Measurements from ENCODE around the gene ZFP42.
"Not testable (repeated sequence)": the region's sequence is repeated elsewhere in the genome, so short reads cannot be mapped to it uniquely, and the experiment has no call there.

The ZFP42 gene

DNA sequence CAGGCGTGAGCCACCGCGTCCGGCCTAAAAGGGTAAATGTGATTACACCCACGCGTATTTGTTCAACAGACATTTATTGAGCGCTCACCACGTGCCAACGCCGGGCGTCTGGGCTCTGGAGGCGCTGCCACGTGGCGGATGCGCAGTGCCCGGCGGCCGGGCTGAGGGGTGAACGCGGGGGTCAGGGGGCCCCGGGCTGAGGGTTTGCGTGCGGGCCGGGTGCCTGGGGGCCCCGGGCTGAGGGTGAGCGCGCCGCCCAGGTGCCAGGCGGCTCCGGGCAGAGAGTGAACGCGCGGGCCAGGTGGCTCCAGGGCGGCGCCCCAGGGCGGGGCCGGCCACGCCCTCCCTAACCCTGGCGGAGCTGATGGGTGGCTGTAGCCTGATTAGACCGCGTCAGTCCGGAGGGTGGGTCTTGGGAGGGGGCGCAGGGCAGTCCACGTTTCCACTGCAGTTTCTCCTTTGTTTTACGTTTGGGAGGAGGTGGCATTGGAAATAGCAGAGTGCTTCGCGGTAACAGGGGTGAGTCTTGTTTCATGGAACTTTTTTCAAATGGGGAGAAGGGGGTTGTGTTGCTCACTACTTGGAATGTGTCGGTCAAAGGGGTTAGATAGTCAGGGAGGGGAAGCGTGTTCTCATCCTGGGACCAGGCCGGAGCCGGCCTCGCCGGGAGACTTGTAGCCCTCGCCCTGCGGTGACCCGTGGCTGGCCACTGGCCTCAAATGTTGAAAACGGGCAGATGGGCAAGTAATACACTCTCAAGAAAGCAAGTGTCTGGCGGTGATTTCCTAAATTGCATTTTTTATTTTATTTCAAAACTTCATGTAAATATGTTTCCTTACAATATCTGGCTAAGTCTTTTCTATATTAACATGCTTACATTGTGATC lies at the start of gene ZFP42:
TSS of gene ZFP42 (plus strand) at position 450 of the 886 bp plus-strand sequence. CDS start 7,037 bp downstream, outside the sequence.
- DNase-seq, result no peak

DNA sequence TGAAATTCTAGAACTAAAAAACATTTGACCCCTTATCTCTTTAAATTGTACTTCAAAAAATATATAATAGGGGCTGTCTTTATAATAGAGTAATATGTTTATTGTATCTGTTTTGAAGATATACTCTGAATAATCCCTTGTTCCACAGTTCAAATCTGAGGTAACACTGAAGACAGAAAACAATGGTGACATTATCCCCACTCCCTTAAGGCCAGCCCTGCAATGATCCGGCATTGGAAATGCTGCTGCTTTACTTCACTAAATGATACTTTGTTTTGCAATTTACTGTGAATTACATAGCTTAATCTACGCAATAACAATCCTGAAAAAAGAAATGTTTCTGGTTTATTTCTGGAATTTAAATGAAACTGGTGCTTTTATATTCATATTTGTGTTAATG lies 34.4 kb upstream of the ZFP42 start:
- no peak for DNase-seq

DNA sequence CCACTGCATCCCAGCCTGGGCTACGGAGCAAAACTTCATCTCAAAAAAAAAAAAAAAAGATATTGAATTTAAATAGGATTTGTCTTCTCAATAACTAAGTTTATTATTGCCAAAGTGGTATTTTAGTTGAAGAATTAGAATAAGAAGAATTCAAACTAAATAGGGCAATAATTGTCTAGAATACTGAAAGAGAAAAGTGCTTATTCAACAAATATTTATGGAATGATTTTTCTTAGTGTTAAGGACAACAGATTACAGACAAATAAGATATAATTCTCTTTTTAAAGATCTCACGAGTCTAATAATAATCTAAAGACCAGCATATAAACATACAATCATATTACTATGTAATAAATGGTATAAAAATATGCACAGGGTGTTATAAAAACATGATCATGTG lies 33.6 kb upstream of the ZFP42 start:
- no peak for DNase-seq

DNA sequence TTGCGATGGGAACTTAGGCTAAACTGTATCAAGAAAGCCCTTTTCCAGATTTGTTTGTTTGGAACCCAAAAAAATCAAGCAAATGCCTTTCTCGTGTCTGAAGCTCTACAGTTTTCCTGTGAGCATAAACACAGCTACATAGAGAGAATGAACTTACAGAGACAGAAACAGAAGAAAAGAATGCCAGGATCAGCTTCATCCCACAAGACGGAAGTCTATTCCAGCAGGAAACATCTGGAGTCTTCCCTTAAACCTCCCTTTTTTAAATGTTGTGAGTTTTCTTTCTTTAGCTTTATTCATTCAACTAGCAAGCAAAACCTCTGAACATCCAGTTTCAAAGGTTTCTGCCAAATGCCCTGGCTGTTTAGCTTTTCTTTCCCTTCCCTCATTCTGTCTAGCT lies 32.6 kb upstream of the ZFP42 start:
- no peak for DNase-seq

DNA sequence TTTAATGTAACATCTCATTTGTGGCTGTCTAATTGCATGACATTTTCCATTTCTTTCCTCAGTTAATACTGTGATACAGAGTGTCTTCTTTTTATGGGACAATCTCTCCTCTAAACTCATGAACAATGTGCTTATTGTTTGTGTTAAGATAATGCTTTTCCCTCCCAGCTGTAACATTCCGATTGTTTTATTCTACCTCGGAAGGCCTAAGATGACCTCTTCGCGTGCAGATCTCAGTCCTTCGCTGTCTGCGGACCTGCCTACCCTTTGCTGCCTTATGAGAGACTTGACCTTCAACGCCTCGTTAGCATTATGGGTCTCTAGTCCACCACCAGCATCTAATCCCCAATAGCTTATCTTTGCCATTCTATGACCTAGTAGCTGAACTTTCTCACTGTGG lies 29.8 kb upstream of the ZFP42 start:
- DNase-seq, result no peak

DNA sequence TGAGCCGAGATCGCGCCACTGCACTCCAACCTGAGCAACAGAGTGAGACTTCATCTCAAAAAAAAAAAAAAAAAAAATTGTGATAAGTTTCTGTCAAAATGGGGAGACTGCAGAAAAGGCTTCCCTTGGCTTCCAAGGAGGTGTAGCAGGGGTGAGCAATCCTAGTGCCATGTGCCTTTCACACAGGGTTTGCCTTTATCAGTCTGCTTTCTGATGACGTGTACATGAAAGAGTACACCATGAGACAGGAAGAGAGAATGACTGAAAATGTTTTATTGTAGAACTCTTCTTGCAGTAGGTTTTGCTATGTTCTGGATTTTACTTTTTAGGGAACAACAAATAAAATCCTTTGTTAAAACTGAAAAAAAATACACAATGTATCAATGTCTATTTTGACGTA lies 23.4 kb upstream of the ZFP42 start:
- no peak for DNase-seq

DNA sequence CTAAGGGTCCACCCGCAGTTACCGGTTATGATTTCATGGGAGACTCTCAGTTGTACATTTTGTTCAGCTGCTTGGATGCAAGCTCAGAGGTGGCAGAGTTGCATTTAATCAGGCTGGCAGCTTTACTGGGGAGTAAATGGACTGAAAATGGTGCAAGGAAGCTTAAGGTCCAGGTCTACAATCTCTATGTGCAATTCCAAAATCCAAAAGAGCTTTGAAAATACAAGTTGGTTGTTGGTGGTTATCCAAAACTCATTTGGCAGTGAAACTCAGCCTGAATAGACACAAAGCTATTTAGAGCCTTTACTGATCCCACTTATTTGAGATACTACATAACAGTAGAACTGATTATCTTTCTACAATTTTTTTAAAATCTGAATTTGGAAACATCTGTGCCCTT lies 11.8 kb upstream of the ZFP42 start:
- no peak for DNase-seq

DNA sequence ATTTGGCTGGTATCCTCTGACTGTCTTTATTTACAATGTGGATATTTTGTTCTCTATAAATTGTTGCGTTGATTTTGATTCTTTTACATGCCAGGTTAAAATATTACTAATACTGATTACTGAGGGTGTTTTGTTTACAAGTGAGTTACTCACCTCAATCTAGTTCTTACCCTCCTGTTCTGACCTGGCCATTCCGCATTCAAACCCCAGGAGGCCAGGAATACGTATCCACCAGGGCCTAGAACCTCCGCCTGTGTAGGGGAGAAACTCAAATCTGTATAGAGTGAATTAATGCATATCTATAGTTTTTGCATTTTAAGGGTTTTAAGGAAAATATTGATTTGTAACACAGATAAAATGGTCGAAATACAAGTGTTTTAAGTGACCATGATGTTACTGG lies 2.6 kb upstream of the ZFP42 start:
- DNase-seq, result no peak

DNA sequence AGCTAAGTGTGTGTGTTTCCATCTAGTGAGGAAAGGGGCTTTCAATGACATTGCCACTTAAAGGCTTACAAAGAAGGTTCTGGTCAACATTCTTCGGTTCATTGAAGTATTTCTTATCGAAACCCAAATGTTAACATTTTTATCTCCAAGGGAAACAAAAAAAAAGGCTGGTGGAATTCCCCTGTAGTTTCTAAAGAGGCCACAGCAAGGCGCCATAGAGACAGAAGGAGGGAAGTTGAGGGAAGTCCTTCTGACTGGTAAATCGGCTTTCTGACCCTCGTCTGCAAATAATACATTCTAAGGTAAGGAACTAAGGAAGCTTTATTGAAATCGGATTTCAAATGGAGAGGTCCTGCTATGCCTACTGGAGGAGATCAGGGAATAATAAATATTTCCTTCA lies 1.7 kb upstream of the ZFP42 start:
- no peak for DNase-seq

DNA sequence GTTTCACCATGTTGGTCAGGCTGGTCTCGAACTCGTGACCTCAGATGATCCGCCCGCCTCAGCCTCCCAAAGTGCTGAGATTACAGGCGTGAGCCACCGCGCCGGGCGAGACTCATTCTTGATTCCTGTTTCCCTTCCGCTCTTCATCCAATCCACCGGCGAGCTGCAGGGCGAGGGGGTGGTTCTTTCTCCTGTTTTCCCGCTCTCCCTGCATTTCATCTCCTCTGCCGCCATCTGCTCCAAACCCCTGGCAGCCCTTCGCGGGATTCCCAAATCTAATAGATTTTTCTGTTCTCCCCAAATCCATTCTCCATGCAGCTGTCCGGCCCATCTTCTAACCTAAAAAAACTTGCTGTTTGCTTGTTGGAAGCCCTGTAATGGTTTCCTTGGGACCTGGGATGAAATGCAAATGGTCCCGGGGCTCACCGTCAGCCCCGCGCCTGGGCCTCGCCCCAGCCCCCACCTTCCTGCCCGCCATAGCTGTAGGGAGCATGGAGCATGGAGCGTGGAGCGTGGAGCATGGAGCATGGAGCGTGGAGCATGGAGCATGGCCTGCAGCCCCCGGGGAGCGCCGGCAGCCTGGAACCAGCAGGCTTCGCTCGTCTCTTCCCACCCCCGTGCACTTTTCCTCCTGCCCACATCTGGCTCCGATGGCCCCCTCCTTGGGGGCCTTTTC lies 1.1 kb downstream of the ZFP42 start:
- DNase-seq, result no peak

DNA sequence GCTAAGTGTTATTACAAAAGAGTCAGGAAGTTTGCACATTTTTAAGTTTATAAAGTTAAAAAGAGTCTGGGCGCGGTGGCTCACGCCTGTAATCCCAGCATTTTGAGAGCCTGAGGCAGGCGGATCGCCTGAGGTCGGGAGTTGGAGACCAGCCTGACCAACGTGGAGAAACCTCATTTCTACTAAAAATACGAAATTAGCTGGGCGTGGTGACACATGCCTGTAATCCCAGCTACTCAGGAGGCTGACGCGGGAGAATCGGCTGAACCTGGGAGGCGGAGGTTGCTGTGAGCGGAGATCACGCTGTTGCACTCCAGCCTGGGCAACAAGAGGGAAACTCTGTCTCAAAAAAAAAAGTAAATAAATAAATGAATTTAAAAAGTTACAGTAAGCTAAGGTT lies 2.4 kb downstream of the ZFP42 start:
- DNase-seq, result not testable (repeated sequence)

DNA sequence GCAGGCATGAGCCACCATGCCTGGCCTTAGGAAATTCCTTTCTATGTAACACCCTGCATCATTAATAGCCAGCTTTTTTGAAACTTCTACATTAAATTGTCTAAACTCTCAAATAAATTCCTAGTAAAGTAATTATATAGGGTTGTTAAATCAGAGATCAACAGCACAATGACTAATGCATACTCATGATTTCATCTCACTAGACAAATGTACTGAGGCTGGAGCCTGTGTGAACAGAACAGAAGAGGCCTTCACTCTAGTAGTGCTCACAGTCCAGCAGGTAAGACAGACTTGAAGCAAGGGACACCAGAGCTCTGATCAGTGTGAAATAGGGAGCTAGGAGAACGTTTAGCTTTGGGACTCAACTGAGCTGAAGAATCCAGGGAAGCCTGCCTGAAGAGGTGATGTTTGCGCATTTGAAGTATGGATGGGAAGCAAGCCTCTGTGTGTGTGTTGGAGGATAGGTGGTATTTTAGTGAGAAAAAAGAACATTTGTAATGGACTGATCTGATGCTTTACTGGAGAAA lies 3.9 kb downstream of the ZFP42 start:
- no peak for DNase-seq

DNA sequence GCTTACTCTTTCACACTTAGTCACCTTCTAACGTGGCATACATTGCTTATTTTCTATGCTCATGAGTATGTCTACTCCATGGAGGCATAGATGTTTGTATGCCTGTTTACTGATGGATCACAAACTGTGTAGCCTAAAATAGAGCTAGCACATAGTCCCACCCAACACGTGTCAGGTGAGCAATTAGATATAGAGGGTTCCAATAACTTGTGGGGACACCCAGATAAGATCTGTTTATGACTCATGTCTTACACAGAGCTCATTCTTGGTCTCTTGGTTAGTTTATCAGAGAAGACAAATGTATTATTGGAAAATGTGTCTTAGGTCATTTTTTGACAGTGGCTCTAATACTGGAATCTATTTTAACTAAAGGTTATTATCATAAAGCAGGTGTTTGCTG lies 6.8 kb downstream of the ZFP42 start:
- DNase-seq, result no peak

DNA sequence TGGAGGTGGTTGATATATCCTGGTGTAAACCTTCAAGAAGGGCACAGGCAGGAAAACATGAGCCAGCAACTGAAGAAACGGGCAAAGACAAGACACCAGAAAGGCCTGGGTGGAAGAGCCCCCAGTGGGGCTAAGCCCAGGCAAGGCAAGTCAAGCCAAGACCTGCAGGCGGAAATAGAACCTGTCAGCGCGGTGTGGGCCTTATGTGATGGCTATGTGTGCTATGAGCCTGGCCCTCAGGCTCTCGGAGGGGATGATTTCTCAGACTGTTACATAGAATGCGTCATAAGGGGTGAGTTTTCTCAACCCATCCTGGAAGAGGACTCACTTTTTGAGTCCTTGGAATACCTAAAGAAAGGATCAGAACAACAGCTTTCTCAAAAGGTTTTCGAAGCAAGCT lies 7.2 kb downstream of the ZFP42 start:
- no peak for DNase-seq

DNA sequence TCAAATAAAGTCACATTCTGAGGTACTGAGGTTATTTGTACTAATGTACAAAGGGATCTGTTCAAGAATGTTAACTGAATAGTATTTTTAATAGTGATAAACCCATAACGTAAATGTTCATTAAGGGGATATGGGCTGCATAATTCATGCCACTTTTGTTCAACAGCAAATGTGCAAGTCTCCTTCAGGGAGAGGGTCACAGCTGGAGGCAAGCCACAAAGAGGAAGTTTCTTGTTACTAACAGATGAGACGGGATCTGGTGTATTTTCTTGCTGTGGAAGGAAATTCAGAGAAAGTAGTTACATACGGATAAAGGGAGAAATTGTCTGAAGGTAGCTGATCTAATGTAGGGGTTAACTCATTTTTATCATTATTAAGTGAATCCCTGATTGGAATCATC lies 10.0 kb downstream of the ZFP42 start:
- DNase-seq, result no peak

DNA sequence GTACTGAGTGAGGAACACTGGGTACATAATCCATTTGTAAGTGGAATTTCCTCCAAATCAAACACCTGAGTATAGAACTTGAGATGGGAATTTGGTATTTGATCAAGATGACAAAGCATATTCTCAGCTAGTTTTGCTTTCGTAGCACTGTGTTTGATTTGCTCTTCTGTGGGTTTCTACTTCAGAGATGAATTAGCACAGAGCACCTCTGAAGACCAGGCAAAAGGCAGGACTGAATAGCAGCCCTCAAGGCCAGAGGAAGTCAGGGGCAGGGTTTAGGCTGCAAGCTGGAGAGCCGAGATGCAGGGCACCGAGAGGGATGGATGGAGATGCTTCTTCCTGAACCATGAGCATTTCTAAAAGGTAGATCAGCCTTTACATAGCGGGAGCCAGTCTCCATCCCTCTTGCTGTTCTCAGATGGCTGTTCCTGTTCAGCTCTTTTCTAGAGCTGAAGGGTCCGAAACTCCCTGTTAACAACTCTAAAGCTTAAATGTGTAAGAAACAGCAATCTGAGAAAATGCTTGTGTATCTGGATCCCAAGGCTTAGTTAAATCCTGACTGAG lies 10.8 kb downstream of the ZFP42 start:
- DNase-seq, result no peak

DNA sequence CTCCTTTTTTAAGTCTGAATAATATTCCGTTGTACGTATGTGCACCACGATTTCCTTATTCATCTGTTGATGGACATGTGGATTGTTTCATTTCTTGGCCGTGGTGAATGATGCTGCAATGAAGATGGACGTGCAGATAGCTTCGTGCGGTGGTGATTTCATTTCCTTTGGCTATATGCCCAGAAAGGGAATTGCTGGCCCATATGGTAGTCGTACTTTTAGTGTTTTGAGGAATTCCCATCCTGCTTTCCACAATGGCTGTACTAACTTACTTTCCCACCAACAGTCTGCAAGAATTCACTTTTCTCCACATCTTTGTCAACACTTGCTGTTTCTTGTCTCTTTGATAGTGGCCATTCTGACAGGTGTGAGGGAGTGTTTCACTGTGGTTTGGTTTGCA lies 12.8 kb downstream of the ZFP42 start:
- DNase-seq, result no peak

DNA sequence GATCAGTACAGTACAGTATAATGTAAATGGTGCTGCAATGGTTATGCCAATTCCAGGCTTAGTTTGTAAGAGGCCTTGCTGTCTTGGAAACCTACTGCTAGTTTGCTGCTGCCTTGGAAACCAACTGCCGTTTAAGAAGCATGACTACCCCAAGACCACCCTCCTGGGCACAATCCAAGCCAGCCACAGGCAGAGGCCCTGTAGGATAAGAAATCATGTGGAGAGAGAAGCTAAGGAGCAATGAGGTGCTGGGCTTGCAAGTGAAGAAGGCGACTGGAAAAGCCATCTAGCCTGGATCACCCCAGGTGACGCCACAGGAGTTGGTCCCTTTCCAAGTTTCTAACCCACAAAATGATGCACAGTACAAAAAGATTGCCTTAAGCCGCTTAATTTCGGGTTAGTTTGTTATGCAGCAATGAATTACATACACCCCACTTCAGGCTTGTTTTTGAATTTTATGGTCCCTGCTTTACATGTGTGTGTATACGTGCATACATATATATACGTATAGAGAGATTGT lies 16.9 kb downstream of the ZFP42 start:
- no peak for DNase-seq

DNA sequence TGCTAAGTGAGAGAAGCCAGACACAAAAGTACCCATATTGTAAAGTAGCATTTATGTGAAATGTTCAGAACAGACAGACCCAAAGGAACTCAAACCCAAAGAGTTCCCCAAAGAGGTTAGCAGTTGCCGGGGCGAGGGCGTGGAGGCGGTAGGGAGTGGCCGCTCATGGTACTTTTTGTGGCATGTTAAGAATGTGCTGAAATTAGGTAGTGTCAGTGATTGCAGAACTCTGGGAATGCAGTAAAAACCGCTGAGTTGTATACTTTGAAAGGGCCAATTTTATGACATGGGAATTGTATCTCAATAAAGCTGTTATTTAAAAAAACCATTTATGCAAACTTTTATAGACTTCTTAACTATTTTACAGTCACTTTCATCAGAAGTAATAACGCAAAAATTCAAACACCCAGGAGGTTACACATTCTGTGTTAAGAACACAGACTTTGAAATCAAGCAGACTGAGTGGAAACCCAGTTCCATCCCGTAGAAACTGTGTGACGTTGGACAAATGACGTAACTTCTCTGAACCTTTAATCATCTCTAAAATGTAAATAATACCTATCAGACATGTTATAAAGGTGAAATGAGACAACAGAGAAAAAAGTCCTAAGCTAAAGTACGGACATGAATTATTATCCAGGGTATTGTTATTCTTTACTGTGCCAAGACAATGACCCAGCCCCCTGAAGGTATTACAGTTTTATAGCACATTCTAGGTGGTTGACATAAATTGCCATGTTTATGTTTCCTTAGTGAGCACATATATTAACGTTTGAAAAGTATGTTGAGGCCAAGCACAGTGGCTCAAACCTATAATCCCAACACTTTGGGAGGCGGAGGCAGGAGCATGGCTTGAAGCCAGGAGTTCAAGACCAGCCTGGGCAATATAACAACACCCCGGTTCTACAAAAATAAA lies 19.7 kb downstream of the ZFP42 start:
- DNase-seq, result no peak

DNA sequence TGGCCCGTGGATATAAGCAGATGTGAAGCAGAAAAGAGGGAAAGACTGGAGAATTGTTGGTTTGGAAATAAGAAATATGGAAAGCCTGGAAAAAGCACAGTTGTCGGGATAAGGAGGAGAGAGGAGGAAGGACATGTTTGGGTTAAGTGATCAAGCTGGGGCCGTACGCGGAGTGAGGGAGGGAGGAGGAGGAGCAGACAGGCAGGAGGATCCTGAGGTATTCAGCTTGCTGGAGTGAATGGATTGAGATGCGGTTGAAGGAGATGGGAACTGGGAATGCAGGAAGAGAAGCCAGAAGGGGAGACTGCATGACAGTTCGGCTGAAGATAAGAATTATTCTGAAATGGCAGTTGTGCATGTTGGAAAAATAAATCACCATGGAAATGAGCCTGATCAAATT lies 21.2 kb downstream of the ZFP42 start:
- no peak for DNase-seq

DNA sequence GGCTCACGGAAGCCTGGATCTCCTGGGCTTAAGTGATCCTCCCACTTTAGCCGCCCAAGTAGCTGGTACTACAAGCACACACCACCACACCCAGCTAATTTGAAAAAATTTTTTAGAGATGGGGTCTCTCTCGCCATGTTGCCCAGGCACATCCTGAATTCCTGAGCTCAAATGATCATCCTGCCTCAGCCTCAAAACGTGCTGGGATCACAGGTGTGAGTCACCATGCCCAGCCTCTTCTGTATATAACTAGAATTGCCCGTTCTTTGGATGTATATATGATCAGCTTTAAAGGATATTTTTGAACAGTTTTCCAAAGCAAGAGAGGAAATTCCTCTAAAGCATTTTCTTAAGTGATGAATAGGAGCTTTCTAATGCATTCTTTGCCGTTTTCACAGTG lies 22.7 kb downstream of the ZFP42 start:
- DNase-seq, result no peak

DNA sequence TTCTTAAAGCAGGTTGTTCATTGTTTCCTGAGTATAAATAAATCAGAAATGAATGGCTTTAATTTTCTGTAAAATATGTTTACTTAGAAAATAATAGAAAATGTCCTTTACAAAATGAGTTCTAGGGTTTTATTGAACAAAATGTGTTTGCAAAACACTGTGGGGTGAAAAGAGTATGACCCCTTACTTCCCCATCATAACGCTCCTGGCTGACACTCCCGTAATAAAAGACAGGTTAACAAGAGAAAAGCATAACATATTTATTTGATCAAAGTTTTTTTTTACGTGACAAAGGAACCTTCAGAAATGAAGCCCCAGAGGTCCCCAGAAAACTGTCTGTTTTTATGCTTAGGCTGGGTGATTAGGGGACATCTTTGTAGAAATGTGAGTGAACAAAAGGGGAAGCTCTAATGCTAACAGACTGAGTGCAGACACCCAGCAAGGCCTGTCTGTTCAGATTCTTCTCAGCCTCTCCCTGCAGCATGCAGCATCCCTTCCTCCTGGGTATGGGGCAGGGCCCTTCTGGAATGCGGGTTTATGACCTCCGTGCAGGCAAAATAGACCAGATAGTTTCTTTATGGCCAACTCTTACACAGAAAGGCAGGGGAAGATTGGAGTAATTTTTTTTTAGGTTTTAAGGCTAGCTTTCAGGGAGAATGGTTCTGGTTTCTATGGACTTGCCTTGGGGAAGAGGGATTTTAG lies 26.1 kb downstream of the ZFP42 start:
- DNase-seq, result no peak

Data from NCI-H1436 treated with DMSO at 0.1 percent for 48 hours (cell line).